ENCODE data around the gene MBD3L2B.
"Not testable (repeated sequence)": the region's sequence is repeated elsewhere in the genome, so short reads cannot be mapped to it uniquely, and the experiment has no call there.

The MBD3L2B gene

DNA sequence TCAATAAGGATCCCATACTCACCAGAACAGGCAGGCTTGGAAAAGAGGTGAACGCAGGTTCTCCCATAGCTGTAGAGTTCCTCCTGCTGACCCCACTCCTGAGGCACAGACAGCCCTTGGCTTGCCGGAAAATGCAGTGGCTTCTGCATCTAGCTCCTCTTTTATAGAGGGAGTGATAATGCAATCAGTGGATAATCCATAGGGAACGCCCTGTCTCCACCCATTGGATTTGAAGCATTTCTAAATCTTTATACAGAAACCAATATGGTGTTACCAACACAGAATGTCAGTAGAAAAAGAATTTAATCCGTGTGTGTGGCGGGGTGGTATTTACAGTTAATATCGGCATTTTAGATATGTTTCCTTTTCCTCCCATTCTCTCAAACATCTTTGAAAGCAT lies at the start of gene MBD3L2B:
MBD3L2B (minus strand) TSS at position 101 of the 400 bp plus-strand sequence; CDS start at position 67, 34 bp downstream.
- FAIRE-seq; DNase-seq (ENCODE audit: low spot score): not testable (repeated sequence)

DNA sequence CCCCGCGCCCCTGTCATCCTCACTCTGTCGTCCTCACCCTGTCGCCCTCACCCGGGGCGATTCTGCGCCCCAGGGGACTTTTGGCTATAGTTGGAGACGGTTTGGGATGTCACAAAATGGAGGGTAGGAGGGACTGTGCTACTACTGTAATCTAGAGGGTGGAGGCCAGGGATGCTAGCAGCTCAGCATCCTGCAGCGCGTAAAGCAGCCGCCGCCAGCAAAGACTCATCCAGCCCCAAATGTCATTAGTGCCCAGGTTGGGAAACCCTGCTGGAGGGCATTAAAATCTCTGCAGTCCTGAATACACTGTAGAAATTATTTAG lies 48.6 kb upstream of the MBD3L2B start:
- FAIRE-seq (no peak), DNase-seq (ENCODE audit: low spot score) (no peak)

GRCh38 chr19:7069042-7069903 lies 48.0 kb upstream of the MBD3L2B start, which contains the start of gene ZNF557:
Gene ZNF557 (plus strand): TSS chr19:7069703. CDS start chr19:7075075, 5,372 bp downstream.
- DNase-seq (ENCODE audit: low spot score) (peak; percentile 90), FAIRE-seq (peak; percentile 55)

- FAIRE-seq (no peak), DNase-seq (ENCODE audit: low spot score) (no peak)
Observed at GRCh38 chr19:7068599-7068998, 47.4 kb upstream of the MBD3L2B start.

DNA sequence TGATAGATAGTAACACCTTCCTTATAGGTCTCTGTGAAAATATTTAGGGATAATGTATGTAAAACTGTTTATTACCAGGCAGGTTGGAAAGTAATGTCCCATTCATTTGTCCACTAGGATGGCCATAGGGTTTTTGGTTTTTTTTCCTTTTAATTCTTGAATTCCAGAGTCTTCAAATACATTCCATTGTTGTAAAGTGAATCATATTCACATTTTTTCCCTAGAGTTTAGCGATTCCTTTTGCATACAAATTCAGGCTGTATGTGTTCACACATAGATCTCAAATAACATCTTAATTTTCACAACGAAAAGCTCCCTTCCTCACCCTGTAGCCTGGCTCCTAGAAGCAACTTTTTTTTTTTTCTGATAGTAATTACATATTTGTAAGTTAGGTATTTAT lies 46.5 kb upstream of the MBD3L2B start:
- no peak for FAIRE-seq
- no peak for DNase-seq (ENCODE audit: low spot score)

GRCh38 chr19:7067122-7067521 lies 45.9 kb upstream of the MBD3L2B start:
- not testable (repeated sequence) for FAIRE-seq; DNase-seq (ENCODE audit: low spot score)

- no peak for FAIRE-seq
- DNase-seq (ENCODE audit: low spot score): no peak
Observed at GRCh38 chr19:7063764-7064418, 42.7 kb upstream of the MBD3L2B start.

DNA sequence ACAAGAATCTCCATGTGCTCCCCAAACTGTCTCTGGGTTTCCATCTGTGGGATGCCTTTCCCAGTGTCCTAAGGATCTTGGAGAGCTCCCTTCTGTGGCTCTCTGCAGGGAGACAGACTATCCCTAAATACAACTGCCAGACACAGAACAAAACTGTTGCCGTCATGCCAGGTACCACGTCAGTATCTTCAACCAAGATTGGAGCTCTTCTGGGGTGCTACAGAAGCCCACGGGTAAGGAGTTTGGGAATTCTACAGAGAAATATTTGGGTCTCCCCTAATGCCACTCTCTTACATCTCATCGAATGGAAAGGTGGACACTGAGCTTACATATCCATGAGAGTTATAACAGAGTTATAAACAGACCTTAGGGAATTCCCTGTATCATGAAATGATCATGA lies 42.1 kb upstream of the MBD3L2B start:
- FAIRE-seq: no peak

GRCh38 chr19:7059977-7060376 lies 38.7 kb upstream of the MBD3L2B start:
- FAIRE-seq; DNase-seq (ENCODE audit: low spot score): not testable (repeated sequence)

More for the DNA sequence above, 42.1 kb upstream of the MBD3L2B start:
- DNase-seq (ENCODE audit: low spot score): no peak

DNA sequence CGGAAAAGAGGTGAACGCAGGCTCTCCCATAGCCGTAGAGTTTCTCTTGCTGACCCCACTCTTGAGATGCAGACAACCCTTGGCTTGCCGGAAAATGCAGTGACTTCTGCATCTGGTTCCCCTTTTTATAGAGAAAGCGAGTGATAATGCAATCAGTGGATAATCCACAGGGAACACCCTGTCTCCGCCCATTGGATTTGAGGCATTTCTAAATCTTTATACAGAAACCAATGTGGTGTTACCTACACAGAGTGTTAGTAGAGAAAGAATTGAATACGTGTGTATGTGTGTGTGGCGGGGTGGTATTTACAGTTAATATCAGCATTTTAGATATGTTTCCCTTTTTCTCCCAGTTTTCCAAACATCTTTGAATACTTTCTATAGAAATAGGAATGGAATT lies 37.3 kb upstream of the MBD3L2B start, which contains the start of gene MBD3L3:
MBD3L3 (minus strand) TSS at position 101 of the 400 bp plus-strand sequence; CDS start at position 30, 71 bp downstream.
- FAIRE-seq; DNase-seq (ENCODE audit: low spot score): not testable (repeated sequence)

GRCh38 chr19:7056371-7056770 lies 35.1 kb upstream of the MBD3L2B start:
- not testable (repeated sequence) for FAIRE-seq; DNase-seq (ENCODE audit: low spot score)

DNA sequence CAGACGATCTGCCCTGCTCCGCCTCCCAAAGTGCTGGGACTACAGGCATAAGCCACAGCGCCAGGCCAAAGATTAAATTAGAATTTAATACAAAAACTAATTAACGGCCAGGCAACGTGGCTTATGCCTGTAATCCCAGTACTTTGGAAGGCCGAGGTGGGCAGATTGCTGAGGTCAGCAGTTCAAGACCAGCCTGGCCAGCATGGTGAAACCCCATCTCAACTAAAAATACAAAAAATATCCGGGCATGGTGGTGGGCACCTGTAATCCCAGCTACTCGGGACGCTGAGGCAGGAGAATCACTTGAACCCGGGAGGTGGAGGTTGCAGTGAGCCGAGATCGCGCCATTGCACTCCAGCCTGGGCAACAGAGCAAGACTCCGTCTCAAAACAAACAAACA lies 34.4 kb upstream of the MBD3L2B start:
- not testable (repeated sequence) for FAIRE-seq; DNase-seq (ENCODE audit: low spot score)

- FAIRE-seq; DNase-seq (ENCODE audit: low spot score): not testable (repeated sequence)
Observed at GRCh38 chr19:7054635-7055368, 33.6 kb upstream of the MBD3L2B start.

DNA sequence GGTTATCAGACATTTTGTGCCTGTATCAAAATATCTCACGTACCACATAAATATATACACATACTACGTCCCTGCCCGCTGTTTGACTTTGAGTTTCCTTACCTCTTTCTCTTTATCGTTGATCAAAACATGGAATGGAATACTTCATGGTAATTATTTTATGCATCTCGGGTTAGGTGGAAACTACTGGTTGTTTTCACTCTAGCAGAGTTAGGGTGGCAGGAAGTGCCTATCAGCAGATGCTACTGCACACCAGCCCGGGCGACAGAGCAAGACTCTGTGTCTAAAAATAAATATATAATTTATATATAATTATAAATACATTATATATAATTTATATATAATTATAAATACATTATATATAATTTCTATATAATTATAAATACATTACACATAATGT lies 31.7 kb upstream of the MBD3L2B start:
- not testable (repeated sequence) for DNase-seq (ENCODE audit: low spot score); FAIRE-seq

DNA sequence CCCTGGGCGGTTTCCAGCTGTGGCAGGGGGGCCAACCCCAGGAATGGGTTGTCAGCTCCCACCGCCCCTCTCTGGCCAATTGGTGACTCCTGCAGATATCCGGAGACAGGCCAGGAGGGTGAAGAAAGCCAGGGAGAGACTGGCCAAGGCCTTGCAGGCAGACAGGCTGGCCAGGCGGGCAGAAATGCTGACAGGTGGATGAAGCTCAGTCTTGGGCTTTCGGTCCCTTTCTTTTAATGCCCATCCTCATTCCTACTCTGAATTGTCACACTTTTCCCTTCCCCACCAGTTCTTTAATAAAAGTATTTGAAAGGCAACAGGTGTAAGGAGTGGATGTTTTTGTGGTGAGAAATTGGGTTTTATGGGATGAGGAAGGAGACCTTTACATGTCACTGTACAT lies 30.2 kb upstream of the MBD3L2B start:
- FAIRE-seq; DNase-seq (ENCODE audit: low spot score): not testable (repeated sequence)

GRCh38 chr19:7049021-7049420 lies 27.8 kb upstream of the MBD3L2B start, which contains the start of gene MBD3L2:
Gene MBD3L2 (plus strand): TSS chr19:7049321. CDS start chr19:7049374, 53 bp downstream.
- FAIRE-seq: not testable (repeated sequence)

GRCh38 chr19:7041563-7041962 lies 20.3 kb upstream of the MBD3L2B start:
- not testable (repeated sequence) for FAIRE-seq; DNase-seq (ENCODE audit: low spot score)

More at GRCh38 chr19:7049021-7049420, 27.8 kb upstream of the MBD3L2B start, which contains the start of gene MBD3L2:
- DNase-seq (ENCODE audit: low spot score): not testable (repeated sequence)

DNA sequence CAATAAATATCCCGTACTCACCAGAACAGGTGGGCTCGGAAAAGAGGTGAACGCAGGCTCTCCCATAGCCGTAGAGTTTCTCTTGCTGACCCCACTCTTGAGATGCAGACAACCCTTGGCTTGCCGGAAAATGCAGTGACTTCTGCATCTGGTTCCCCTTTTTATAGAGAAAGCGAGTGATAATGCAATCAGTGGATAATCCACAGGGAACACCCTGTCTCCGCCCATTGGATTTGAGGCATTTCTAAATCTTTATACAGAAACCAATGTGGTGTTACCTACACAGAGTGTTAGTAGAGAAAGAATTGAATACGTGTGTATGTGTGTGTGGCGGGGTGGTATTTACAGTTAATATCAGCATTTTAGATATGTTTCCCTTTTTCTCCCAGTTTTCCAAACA lies 18.8 kb upstream of the MBD3L2B start, which contains the start of gene MBD3L4:
MBD3L4 (minus strand) TSS at position 101 of the 400 bp plus-strand sequence; CDS start at position 66, 35 bp downstream.
- DNase-seq (ENCODE audit: low spot score); FAIRE-seq: not testable (repeated sequence)

- FAIRE-seq; DNase-seq (ENCODE audit: low spot score): not testable (repeated sequence)
Observed at GRCh38 chr19:7030278-7030677, 9.0 kb upstream of the MBD3L2B start, which contains the start of gene MBD3L5. Gene MBD3L5 (plus strand): TSS chr19:7030578. CDS start chr19:7030612, 34 bp downstream.

GRCh38 chr19:7028790-7029189 lies 7.6 kb upstream of the MBD3L2B start:
- not testable (repeated sequence) for FAIRE-seq; DNase-seq (ENCODE audit: low spot score)

GRCh38 chr19:7018828-7019227 lies 2.4 kb downstream of the MBD3L2B start:
- FAIRE-seq (no peak), DNase-seq (ENCODE audit: low spot score) (no peak)

Data from urothelium cell line (cell line).